ENCODE measurements around the gene PSMG4. TPM values are rescaled to one million over a fixed set of nuclear protein-coding genes. Genes with fewer than 3 reads are reported as not detected.

The PSMG4 gene
- total and polyA plus RNA-seq, 9 of the 15 experiments (the other 6 are each of a cell fraction or from before 2014, with no cell fraction given): 12.9 to 185 (median 52.0) TPM

DNA sequence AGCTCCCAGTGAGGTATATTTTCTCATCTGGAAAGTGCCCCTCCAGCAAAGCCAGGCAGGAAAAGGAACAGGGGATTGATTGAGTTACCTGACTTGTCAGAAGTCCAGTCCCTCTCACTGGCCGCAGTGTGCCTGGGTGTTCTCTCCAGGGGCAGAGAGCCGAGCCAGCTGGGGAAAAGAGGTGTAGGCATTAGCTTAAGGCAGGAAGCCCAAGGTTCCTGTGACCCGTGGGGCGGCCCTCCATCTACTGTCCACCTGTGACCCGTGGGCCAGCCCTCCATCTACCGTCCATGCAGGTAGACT, 2.7 kb downstream of the PSMG4 start:
- FAIRE-seq (no peak), DNase-seq (ENCODE audit: extremely low read depth in 1 of 4, low spot score in 3 of 4) (no peak), ATAC-seq (no peak)
- 53% methylated on average over 6 of the region's 6 CpGs for WGBS (ENCODE audit: insufficient coverage, low coverage, missing lambda C conversion rate)
- Histone ChIP-seq H3K9ac (ENCODE audit: insufficient read depth in 1 of 2, low read depth in 2 of 2, low read length in 2 of 2) (peak overlapping the region in 1 of 2 experiments; percentile 90; a peak in 2 of 4 replicates), H3K79me2 (ENCODE audit: control insufficient read depth, insufficient read depth, low read length) (peaks cover 77% of the 10 kb centered on the region), H3K27me3 (ENCODE audit: control insufficient read depth in 2 of 2, insufficient read depth in 2 of 2, low read length in 2 of 2) (no peaks in the 10 kb centered on the region), H3K4me2 (ENCODE audit: insufficient read depth, low read length) (peak overlapping the region; percentile 93; the same call in 1 of the 2 replicates), H2AFZ (ENCODE audit: low read depth, low read length) (no peak overlapping the region), H3K9me1 (ENCODE audit: control insufficient read depth, insufficient read depth, low read length) (peaks cover 15% of the 10 kb centered on the region), H4K20me1 (replicated peaks; ENCODE audit: control insufficient read depth, insufficient read depth, low read length) (peaks cover 36% of the 10 kb centered on the region), H3K27ac (ENCODE audit: extremely low read depth, low read depth, low read length) (no peak overlapping the region), H3K9me3 (replicated peaks; ENCODE audit: control insufficient read depth, insufficient read depth, low read depth, low read length) (no peaks in the 10 kb centered on the region), H3K4me1 (replicated peaks in 1 of 2; ENCODE audit: control insufficient read depth in 2 of 2, insufficient read depth in 2 of 2, low read length in 2 of 2) (peaks cover 35 to 36% of the 10 kb centered on the region in 2 experiments), H3K36me3 (ENCODE audit: control insufficient read depth, insufficient read depth, low read length) (peaks cover 61% of the 10 kb centered on the region), H3K4me3 (no peak overlapping the region)
- in situ Hi-C loops (cut with MboI): no loop called here
- TF ChIP-seq, protein P1, sequence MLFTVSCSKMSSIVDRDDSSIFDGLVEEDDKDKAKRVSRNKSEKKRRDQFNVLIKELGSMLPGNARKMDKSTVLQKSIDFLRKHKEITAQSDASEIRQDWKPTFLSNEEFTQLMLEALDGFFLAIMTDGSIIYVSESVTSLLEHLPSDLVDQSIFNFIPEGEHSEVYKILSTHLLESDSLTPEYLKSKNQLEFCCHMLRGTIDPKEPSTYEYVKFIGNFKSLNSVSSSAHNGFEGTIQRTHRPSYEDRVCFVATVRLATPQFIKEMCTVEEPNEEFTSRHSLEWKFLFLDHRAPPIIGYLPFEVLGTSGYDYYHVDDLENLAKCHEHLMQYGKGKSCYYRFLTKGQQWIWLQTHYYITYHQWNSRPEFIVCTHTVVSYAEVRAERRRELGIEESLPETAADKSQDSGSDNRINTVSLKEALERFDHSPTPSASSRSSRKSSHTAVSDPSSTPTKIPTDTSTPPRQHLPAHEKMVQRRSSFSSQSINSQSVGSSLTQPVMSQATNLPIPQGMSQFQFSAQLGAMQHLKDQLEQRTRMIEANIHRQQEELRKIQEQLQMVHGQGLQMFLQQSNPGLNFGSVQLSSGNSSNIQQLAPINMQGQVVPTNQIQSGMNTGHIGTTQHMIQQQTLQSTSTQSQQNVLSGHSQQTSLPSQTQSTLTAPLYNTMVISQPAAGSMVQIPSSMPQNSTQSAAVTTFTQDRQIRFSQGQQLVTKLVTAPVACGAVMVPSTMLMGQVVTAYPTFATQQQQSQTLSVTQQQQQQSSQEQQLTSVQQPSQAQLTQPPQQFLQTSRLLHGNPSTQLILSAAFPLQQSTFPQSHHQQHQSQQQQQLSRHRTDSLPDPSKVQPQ (CRISPR knock-in tag; IDR thresholded peaks at IDR 0.05; ENCODE audit: borderline replicate concordance): no peak
- TF ChIP-seq CBFA2T3 (IDR thresholded peaks at IDR 0.05) (no peak), ESRRB (CRISPR knock-in tag; IDR thresholded peaks at IDR 0.05; ENCODE audit: borderline replicate concordance) (no peak), ZNF79 (CRISPR knock-in tag; IDR thresholded peaks at IDR 0.05; ENCODE audit: low read depth) (no peak), ZFP36 (IDR thresholded peaks at IDR 0.05; ENCODE audit: low read depth, low read length, partially characterized antibody) (no peak), CREBBP (IDR thresholded peaks at IDR 0.05; ENCODE audit: low read depth, low read length) (no peak), GATAD2B (IDR thresholded peaks at IDR 0.05; ENCODE audit: borderline replicate concordance) (no peak), CBX1 (IDR thresholded peaks at IDR 0.05; ENCODE audit: low read depth) (no peak), ZSCAN29 (IDR thresholded peaks at IDR 0.05) (no peak), NELFE (IDR thresholded peaks at IDR 0.05; ENCODE audit: insufficient read depth, insufficient read length) (no peak), SMAD1 (IDR thresholded peaks at IDR 0.05; ENCODE audit: low read depth, low read length, partially characterized antibody) (no peak), TBP (optimal IDR thresholded peaks at IDR 0.05; ENCODE audit: low read depth, low read length) (no peak), TAF1 (IDR thresholded peaks at IDR 0.05; ENCODE audit: control insufficient read depth, extremely low read depth, insufficient read depth, low read length, severe bottlenecking) (no peak), ETS2 (tag; IDR thresholded peaks at IDR 0.05; ENCODE audit: borderline replicate concordance, poor library complexity, severe bottlenecking) (no peak), HCFC1 (IDR thresholded peaks at IDR 0.05; ENCODE audit: low read depth, low read length) (no peak), ZNF124 (CRISPR knock-in tag; IDR thresholded peaks at IDR 0.05) (no peak)
- TF ChIP-seq, protein P2, sequence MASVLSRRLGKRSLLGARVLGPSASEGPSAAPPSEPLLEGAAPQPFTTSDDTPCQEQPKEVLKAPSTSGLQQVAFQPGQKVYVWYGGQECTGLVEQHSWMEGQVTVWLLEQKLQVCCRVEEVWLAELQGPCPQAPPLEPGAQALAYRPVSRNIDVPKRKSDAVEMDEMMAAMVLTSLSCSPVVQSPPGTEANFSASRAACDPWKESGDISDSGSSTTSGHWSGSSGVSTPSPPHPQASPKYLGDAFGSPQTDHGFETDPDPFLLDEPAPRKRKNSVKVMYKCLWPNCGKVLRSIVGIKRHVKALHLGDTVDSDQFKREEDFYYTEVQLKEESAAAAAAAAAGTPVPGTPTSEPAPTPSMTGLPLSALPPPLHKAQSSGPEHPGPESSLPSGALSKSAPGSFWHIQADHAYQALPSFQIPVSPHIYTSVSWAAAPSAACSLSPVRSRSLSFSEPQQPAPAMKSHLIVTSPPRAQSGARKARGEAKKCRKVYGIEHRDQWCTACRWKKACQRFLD (CRISPR knock-in tag; IDR thresholded peaks at IDR 0.05): no peak
- TF ChIP-seq, protein P3, sequence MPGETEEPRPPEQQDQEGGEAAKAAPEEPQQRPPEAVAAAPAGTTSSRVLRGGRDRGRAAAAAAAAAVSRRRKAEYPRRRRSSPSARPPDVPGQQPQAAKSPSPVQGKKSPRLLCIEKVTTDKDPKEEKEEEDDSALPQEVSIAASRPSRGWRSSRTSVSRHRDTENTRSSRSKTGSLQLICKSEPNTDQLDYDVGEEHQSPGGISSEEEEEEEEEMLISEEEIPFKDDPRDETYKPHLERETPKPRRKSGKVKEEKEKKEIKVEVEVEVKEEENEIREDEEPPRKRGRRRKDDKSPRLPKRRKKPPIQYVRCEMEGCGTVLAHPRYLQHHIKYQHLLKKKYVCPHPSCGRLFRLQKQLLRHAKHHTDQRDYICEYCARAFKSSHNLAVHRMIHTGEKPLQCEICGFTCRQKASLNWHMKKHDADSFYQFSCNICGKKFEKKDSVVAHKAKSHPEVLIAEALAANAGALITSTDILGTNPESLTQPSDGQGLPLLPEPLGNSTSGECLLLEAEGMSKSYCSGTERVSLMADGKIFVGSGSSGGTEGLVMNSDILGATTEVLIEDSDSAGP (CRISPR knock-in tag; IDR thresholded peaks at IDR 0.05): no peak
- POLR2A ChIA-PET: interaction anchor here (0.6 to 1.9 kb wide), 9 partner anchors 10 to 198 kb away, joined by 3 to 5 read pairs (median 4); no protein-coding TSS in a partner anchor
- CTCF ChIA-PET (ENCODE audit: low intra/inter-chr PET ratio): no interaction called here
- intact Hi-C loops (cut with micrococcal nuclease): no loop called here
- BruUV-seq (replicated peaks): no TSS peak
